Measurements from ENCODE around the gene SLC25A41.

GRCh38 chr19:6433165-6433564 lies 398 bp downstream of the SLC25A41 start:
- TF ChIP-seq CTCF (IDR thresholded peaks at IDR 0.05) (no peak), EZH2 (IDR thresholded peaks at IDR 0.05; ENCODE audit: borderline replicate concordance, insufficient read depth, low read depth, low read length, poor library complexity, severe bottlenecking) (no peak)

All from B cell (primary cell).